GM18498 (cell line): ENCODE results near the gene SMIM32.

ENCODE experiments used
- ATAC-seq: cut with Tn5 transposase; IDR thresholded peaks from one replicate; pipeline ENCODE4 v1.9.1; 2021; ENCODE audit warnings: mild to moderate bottlenecking, moderate library complexity; ENCODE audit not compliant: unreplicated experiment

The SMIM32 gene

DNA sequence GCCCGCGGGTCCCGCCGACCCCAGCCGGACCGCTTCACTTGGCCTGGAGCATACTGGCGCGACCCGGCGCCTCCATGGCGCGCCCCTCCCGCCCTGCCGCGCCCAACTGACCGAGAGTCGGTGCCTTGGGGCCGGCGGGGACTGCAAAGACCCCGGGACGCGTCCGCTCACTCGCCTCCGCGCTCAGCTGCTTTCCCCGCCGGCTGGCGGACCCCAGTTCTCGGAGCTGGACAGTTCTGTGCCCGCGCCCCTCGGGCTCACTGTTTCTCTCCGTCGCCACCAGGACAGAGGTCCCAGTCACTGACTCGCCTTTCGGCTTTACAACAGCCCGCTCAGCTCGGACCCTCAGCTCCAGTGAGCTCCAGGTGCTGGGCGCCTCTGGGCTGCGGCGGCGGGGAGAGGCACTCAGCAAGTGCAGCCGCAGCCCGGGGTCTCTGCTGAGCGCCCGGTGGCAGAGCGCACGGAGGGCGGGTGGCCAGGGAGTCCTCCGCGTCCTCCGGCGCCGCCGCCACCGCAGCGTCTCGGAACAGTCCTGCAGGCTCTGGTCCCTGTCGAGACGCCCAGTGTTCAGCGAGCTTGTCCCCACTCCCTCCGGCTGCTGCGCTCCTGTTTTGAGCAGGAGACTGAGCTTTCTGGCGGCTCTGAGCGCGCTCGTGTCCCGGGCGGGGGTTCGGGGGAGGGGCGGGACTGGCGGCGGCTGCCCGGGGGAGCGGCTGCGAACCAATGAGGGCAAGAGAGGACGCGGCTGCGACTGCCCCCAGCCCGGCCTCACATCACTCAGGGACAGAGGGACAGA, at the start of gene SMIM32:
TSS of gene SMIM32 (minus strand) at position 637 of the 796 bp plus-strand sequence. CDS start 638 bp downstream, outside the sequence.
- ATAC-seq = no peak

DNA sequence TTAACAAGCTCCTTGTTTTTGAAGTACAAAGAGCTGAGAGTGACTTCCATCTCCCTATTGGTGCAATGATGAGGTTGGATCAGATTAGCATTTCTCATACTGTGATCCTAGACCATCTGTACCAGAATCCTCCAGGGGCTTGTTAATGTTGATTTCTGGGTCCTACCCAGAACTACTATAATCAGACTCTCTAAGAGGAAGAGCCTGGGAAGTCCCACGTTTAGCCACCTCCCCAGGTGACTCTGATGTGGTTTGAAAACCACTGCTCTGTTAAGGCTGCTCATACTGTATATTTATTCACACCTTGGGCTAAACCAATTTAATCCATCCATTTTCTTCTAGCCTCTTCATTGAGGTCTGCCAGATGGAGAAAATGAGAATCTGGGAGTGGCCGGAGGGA, 49.6 kb upstream of the SMIM32 start:
- peak; percentile 66 for ATAC-seq

DNA sequence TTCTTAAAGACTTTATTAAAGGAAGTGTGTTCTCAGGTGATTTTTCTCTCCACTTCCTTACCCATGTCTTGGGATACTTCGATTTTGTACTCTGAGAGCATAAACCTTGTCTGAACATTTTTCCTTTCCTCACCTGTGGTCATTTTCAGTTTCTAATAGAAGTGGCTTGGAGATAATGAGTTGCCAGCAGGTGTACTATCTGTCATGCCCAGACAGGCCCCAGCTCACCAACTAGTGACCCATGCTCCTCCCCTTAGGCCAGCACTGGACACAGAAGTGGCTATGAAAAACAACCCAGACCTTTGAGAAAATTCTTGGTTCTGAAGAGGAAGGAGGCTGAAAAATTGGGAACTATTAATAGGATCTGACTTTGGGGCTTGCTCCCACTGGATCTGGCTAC, 49.2 kb upstream of the SMIM32 start:
- ATAC-seq = peak; percentile 78

DNA sequence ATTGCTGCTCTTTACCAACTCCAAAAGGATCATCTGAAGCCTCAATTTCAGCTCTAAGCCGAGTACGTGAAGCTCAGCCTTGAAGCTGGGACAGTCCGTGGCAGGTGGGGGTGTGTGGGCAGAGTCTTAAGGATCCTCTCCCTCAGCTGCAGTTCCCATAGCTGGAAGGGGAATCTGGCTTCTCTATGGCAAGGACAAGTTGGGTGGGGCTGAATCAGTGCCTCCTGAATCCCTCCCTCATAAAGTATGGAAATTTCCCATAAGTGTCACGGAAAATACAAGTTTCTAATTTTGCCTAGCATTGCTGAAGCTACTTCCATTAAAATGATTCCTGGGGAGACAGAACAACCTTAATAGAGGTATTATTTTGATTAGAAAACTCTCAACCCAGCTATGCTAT, 47.9 kb upstream of the SMIM32 start:
- ATAC-seq = no peak

DNA sequence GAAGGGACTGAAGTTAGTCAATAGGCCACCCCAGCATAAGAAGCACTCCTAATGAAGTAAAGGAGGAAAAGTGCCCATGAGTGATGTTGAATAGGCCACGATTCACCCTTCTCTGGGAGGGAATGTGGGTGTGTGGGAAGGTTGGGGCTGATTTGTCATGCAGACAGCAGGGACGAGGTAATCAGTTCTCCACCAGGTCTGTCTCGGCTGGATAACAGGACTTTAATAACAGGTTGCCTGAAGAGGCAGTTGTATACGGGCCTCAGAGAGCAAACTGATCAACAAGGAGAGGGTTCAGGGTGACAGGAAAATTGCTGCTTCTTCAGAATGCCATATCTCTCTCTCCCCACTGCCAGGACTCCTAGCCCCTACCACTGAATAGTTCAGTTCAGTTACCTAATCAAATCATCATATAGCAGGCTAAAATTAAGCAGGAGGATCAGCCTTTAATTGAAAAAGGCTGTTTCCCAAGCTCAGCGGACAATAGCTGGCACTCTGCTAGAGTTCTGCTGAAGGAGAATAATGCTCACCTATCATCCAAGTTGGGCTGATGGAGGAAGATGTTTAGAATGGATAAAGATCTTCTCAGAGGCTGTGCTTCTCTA, 43.6 kb upstream of the SMIM32 start:
- no peak for ATAC-seq

DNA sequence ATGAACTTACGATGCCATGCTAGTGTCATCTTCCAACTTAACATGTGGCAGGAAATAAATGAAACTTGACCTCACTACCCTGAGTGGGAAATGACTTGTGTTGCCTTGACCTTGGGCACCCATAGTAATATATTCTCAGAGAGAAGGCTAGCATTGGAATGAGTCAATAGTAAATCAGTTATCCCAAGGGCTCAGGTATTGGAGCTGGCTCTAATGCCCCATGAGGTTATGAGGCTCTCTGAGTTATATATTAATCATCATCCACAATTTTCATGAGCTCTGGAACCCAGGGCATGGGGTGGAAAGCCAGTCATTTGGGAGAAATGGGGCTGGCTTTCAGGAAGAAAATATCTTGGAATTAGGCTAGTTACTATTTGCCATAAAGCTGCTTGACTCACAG, 42.4 kb upstream of the SMIM32 start:
- no peak for ATAC-seq

DNA sequence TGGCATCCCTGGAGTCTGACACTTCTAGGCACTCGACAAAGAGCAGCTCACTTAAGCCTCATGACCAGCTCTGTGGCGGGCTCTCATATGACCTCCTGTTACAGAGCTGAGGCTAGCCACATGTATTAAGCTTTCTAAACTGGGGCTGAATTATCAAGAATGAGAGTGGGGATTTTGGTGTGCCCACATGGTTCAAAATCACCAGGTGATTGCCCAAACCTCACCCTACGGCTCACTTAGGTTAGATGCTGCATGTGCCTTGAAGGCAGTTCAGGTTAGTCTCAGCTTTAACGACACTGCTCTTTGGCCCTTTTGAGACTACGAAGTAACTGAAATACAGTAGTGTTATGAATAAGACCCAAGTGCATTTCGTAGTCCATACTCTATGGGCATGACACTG, 39.4 kb upstream of the SMIM32 start:
- ATAC-seq = peak; percentile 65

DNA sequence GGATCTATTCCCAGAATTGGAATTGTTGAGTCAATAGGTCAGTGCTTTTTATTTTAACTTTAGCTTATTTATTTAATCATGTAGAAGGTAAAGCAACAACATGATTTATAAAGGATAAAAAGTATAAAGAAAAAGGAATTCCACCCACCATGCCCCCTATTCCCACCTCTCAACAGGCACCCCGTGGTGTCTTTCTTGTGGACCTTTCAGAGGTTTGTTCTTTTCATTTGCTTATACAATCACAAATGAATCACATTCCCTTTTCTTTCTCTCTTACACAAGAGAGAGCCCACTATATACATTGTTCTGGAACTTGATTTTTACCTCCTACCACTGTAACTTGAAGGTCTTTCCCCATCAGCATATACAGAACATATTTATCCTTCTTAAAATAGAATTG, 37.2 kb upstream of the SMIM32 start:
- no peak for ATAC-seq

DNA sequence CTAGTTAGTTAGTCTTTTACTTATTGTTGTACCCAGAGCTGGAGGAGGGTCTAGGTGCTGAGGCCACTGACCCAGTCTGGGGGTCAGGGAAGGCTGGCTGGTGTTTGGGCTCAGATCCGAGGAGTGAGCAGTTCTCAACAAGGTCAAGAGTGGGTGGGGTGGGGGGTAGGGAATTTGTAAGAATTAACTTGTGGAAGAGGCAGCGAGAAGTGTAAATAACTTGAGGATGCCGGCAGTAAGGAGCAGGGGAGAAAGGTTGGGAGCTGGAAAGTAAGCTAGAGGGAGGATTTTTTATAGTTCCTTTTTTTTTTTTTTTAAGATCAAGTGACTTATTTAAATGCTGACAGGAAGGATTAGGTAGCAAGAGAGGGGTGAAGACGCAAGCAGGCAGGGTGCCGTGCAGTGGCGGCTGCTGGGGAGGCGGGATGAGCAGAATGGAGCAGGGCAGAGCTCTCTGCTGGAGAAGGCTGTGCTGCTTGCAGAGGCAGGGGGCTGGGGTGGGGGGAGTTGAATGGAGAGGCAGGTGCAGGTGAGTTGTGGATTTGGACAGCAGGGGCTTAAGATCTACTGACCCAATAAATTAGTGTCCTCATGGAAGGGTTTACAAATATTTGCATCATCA, 35.3 kb upstream of the SMIM32 start:
- no peak for ATAC-seq

DNA sequence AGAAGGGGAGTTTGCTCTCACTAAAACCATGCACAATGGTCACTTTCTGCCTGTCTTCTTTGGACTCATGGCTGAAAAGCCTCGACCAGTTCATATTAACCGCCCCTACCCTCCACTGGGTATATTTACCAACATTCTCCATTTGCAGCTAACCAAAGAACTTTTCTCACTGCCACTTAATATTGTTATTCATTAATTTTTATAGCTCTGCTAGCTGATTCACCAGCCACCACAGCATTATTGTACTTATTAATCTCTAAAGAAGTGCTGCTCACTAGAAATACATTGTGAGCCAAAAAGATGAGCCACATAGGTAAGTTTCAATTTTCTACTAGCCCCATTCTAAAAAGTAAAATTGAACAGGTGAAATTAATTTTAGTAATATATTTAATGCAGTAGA, 33.4 kb upstream of the SMIM32 start:
- ATAC-seq = no peak

DNA sequence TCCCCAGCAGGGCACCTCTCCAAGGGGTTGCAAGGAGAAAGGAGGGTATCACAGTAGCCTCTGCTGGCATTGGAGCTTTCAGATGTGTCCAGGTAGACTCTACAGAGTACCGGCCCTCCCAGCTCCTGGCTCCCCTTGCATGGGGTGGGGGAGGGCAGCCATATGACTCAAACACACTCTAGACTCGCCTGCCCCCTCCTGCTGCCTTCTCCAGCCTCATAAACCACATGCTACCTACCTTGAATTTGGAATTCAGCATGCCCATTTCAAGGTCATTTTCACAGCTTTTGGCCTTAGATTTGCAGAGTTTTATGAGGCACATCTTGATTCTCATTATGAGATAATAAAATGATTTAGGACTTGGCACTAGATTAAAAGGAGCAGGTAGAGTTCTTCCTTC, 32.8 kb upstream of the SMIM32 start:
- ATAC-seq = no peak

DNA sequence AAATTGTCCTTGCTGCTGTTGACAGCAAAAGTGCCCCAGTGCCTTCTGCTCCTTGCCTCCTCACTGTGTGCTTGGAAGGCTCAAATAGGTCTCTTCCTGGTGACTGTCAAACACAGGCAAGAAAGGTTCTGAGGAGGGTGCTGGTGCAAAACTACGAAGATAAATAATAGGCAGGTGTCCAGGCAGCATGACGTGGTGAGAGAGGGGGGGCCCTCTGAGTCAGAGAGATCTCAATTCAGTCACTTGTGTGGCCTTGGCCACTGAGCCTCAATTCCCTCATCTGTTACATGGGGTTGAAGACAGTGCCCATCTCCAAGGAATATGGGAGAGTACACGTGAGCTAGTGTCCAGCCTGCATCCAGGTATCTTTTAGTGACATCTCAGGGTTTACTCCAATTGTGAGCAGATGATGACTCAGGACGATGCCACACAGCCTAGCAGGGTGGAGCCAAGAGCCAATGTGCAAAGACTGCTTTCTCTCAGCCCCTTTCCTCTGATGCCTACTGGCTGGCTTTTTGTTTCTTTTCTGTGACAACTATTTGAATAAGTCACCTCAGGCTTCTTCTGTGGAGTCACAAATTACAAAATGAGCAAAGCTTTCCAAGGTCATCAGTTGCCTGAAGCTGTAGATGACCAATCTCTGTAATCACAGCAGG, 29.7 kb upstream of the SMIM32 start:
- no peak for ATAC-seq

DNA sequence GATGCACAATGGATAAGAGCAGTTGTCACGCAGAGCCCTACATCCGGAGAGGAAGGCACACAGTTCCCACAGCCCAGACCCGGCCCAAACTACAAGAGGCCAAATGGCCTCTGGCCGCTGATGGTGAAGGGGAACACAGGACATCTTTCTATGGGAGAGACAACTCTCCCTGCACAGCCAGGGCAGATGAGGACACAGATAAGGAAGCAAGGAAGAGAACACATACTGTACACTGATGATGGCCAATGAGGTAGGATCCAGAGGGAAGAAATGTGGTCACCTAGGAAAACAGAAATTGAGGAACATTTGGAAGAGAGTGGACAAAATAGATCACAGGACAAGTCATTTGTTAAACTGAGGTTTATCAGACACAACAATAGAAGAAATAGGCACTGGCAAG, 28.4 kb upstream of the SMIM32 start:
- ATAC-seq = no peak

DNA sequence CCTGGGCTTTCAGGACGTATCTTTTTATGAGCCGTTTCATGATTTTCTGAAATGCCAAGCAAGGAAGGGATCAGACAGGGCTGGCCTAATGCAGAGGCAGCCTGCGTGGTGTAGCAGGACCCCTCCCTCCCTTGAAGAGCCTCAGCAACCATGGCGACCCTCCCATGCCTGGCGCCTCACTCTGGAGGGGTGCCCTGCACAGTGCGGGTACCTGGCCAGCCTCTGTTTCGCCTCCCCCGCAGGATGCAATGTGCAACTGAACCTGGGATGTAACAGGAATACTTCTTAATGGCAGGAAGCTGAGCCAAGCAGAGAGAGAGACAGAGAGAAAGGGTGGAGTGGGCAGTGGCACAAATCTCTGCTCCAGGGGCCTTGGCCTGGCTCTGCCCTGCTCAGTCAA, 23.3 kb upstream of the SMIM32 start:
- no peak for ATAC-seq

DNA sequence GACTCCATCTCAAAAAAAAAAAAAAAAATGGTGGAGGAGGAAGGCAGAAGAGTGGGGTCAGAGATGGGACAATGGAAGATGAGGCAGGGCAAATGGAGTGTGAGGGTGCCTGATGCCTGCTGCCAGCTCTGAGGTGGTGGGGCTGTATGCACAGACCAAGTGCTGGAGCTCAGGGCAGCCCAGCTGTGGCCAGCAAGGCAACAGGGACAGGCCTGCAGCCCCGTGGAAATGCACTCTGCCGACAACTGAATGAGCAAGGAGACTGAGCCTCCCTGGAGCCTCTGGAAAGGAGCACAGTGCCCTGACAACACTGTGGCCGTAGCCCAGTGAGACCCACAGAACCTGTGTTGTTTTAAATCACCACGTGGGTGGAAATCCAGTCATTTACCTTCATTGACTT, 22.9 kb upstream of the SMIM32 start:
- no peak for ATAC-seq

DNA sequence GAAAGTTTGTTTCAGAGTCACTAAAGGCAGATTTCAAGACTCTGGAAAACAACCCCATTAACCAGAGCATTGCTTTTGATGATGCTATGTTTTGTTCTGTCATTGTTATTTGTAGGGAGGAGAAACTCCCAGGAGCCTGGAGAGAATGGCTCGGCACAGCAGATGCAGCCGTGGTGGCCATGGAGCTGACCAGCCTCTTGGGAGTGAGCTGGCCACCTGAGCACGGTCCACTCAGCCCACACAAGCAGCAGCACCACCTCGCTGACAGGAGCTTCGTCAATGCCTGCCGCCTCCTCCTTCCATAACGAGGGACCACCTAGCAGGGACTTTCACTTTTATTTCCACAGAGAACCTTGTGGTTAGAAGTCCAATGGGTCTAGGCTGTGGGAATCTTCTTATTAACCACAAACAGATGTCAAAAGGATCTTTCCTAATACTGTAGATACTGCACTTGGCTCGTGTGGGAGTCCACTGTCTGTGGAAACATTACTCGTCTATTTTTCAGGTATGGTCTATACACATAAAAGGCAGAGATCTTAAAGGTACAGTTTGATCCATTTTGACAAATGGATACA, 21.0 kb upstream of the SMIM32 start:
- no peak for ATAC-seq

DNA sequence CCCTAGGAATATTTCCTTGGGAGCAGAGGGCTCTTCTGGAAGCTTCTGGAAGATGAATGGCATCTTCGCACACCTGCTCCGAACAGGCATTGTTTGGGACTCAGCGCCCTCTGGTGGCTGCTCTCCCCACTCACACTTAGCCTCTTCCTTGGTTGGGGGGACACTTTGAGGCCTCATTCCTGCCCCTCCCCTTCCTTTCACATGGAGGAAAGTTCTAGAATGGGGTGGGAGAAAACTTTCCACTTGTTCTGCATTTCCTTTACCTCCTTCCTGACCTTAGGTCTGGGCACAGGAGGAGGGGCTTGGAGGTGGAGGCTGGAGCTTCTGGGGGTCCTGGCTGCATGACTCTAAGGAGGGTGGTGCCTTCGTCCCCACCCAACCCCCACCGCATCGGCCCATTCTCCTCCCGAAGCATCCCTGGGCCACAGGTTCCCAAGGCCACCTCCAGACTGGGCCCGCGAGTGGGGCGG, 19.3 kb upstream of the SMIM32 start:
- peak; percentile 56 for ATAC-seq

DNA sequence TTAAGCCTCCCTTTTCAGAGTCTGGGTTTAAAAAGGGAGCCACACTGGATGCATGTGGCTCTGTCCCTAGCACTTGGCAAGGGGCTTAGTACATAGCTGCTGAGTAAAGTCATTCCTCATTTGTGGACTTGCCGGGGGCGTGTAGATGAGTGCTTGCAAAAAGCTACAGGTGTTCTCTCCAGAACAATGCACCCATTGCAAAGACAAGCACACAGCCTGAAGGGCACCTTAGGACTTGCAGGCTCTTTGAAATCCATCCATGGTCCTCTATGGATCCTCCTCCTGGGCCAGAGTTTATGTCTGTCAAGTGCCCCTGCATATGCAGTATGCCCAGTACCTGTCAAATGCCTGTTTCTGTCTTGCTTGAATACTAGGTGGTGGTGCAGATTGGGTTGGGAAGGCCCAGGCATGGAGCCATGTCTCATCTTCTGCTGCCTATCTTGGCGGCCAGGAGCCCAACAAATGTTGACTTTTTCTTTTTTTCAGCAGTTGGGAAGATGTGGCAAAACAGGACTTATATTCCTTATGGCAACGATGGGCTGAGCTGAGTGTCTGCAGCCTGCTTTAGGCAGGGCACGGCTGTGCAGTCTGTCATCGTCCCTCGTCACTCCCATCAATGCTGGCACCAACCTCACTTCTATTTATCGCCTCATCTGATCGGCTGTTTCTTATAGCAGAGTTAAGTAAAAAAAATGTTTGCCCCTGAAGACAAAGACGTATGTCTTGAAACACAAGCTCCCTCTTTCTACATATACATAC, 18.5 kb upstream of the SMIM32 start:
- ATAC-seq = no peak

DNA sequence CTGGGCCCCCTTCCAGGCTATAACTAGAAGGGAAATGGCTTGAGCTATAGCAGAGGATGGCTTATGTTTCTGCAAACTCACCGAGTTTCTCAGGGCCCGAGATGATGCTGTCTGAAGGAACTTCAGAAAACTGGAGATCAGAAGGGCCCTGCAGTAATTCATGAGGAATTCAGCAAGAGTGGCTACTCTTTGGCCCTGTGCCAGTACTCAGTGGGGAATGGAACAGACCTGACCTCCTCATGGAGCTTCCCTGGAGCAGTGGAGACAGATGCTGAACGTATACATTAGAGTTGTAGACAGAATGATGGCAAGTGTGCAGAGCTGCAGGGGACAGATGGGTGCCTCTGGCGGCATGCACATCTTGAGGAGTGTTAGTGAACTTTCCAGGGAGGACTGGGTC, 17.3 kb upstream of the SMIM32 start:
- ATAC-seq = no peak

DNA sequence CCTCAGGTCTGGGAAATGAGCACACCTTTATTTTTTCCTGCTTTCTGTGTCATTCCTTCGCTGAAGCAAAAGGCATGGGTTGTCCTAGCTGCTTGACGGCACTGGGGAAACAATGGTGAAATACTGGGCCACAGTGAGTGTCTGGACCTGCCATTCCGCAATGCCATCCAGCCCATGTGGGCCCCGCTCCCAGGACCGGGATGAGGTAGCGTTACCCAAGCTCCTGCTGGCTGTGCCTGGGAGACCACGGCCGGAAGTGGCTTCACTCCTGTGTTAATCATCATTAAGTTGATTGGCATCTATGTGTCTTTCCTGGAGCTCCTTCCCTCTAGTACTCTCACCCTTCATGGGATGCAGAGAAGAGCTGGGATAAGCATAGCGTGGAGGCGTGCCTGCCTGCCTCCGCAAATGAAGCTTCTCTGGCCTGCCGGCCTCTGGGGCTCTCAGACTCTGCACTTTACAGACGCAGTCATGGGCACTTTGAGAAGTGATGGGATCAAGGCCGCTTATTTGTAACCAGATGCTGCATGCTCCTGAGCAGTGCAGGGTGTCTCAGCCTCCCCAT, 16.5 kb upstream of the SMIM32 start:
- ATAC-seq = no peak
